A673 (cell line): ENCODE measurements around the gene PRSS22.

Experiments
- CTCF ChIP-seq: fragments of 300-800, 200-600 bp; sonication (generic); conservative IDR thresholded peaks from 2 replicates; pipeline ENCODE4 v1.5.1; 2017; ENCODE audit warnings: low read depth, mild to moderate bottlenecking, antibody characterized with exemption, low read length, moderate library complexity, mixed read lengths
- EZH2 ChIP-seq: fragments of 200-600 bp; sonication (generic); IDR thresholded peaks from 2 replicates; pipeline ENCODE4 v1.6.1; 2017; ENCODE audit warnings: borderline replicate concordance, low read depth, mild to moderate bottlenecking, mixed read lengths, antibody characterized with exemption, low read length; ENCODE audit not compliant: poor library complexity, severe bottlenecking

DNA sequence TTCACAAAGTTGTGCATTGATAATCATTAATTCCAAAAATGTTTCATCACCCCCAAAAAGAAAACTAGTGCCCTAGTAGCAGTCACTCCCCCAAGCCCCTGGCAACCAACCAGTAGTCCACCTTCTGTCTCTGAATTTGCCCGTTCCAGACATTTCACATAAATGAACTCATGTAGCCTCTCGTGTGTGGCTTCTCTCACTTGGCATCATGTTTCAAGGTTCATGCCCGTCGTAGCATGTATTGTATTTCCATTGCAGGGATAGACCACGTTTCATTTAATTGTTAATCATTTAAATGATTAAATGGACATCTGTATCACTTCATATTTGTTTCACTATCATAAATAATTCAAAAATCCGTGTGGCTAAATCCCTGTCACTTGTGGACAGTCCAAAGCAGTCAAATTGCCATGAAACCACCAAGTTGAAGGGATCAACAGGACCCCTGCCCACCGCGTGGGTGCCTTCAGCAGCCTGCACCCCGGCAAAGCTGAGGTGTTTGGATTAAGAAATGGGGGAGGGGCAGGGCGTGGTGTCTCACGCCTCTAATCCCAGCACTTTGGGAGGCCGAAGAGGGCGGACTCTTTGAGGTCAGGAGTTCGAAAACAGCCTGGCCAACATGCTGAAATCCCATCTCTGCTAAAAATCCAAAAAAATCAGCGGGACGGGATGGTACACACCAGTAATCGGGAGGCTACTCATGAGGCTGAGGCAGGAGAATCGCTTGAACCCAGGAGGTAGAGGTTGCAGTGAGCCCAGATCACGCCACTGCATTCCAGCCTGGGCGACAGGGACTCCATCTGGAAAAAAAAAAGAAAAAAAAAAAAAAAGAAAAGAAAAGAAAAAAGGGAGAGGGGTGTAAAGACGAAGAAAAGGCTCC, 16.3 kb upstream of the PRSS22 start:
- TF ChIP-seq CTCF (no peak), EZH2 (no peak)
